ENCODE measurements around the gene HELZ. TPM values are rescaled to one million over a fixed set of nuclear protein-coding genes. Genes with fewer than 3 reads are reported as not detected.

Gene HELZ
- polyA plus RNA-seq, 3 donors: 28.2 to 42.9 (median 32.5) TPM

DNA sequence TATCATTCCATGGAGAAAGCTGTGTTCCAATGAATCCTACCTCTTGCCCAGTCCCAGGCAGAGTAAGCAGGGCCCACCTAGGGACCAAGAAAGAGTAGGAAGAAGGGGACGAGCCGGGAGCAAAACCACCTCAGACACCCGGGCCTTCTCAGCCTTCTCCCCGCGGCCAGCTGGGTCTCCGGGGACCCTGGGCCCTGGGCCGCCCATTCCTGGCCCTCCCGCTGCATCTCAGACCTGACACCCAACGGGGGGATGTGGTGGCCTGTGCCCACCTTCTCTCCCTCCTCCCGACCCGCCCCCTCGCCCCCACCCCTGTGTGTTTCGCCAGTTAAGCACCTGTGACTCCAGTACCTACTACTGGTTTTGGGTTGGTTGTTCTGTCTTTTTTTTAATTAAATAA is 212.0 kb downstream of the HELZ start:
- no peak for DNase-seq

DNA sequence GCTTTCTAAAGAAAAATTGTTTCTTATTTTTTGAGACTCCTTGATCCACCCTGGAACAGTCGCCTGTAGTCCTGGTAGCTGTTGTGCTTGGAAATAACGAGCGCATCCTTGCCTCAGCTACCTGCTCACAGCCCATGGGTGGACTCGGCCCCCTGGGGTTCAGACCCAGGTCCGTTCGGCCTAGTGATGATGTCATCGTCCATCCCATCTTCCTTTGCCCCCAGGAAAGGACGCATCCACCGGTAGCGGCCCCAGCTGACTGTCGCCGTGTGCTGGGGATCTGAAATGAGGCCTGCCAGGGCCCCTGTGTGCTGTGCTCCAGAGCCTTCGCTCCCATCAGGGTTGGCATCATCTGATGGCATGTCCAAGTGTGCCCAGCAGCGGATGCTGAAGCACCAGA is 212.6 kb downstream of the HELZ start:
- DNase-seq: no peak

- DNase-seq: no peak
These were observed 214.4 kb downstream of the HELZ start for GRCh38 chr17:67030641-67031040.

DNA sequence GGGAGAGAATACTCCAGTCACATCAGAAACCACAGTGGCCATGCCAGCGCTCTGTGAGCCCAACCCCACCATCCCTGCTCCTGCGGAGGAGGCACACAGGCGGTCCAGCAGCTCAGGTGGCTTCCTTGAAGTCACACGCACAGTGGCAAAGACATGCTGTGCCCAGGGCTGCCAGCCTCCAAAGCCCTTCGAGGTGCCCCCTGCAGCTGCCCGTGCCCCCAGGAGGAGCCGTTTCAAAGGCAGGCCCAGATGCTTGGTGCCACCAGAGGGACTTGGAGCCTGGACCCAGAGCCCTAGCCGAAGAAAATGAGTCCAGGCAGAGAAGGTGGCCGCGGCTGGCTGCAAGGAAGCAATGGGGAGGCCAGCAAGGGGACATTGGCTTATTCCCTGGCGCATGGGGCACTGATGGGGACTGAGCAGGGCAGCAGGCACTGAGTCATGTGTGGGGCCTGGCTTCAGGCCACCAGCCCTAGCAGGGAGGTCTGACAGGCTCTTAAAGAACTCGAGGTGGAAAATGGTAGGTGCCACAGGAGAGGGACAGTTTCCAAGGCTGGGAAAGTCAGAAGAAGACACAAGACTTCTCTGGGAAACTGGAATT is 217.9 kb downstream of the HELZ start:
- DNase-seq: no peak

GRCh38 chr17:67026341-67026740 is 218.7 kb downstream of the HELZ start:
- DNase-seq: no peak

- DNase-seq: no peak
These were observed 219.7 kb downstream of the HELZ start for GRCh38 chr17:67025216-67025792.

DNA sequence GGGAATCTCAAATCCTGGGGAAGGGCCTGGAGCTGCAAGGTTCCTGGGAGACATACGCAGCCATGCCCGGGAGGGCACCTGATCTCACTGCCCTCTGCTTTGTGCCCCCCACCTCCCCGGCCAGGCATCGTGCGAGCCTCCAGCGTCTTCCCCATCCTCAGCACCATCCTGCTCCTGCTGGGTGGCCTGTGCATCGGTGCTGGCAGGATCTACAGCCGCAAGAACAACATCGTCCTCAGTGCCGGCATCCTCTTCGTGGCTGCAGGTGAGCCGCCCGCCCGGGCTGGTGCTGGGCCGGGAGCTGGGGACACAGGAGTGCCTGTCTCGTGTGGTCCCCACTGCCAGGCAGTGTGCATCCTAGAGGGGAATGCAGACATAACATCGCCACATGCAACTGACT is 220.3 kb downstream of the HELZ start:
- DNase-seq: no peak

- DNase-seq: no peak
These were observed 222.6 kb downstream of the HELZ start for GRCh38 chr17:67022451-67022810.

DNA sequence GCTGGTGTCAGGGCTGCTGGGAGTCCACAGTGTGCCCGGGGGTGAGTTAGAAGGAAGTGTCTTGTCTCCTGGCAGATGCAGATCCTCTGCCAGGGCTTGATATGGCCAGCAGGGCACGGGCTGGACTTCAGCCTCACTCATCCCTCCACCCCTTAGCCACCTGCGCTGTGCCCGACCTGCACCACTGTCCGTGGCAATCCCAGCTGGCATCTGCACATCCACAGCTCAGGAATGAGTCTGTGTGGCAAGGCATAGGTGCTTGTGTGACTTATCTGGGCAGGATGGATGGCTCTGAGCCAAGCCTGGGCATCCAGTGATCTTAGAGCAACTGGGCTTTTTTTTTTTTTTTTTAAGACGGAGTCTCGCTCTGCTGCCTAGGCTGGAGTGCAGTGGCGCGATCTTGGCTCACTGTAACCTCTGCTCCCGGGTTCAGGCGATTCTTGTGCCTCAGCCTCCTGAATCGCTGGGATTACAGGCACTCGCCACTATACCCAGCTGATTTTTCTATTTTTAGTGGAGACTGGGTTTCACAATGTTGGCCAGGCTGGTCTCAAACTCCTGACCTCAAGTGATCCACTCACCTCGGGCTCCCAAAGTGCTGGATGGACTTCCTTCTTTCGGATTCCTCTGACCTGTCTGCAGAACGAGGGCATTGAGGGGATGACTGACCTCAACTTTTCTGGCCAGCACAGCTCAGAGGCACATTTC is 223.1 kb downstream of the HELZ start:
- no peak for DNase-seq

- no peak for DNase-seq
These were observed 223.8 kb downstream of the HELZ start for GRCh38 chr17:67021196-67021595.

Other genes with a start within 250 kb of the HELZ start
- under 1 TPM in 1 of 3 donors, not detected in 2; 0.09 TPM for gene CACNG1, start 200.6 kb downstream of the HELZ start, polyA plus RNA-seq (ENCODE audit: insufficient read length in 3 of 3)
- 10 to 100 TPM; 39.3 to 43.9 (median 39.9) TPM for gene PSMD12, start 121.4 kb upstream of the HELZ start, polyA plus RNA-seq (ENCODE audit: insufficient read length in 3 of 3)
- gene PITPNC1, start 132.1 kb upstream of the HELZ start, polyA plus RNA-seq (ENCODE audit: insufficient read length in 3 of 3): 10 to 100 TPM; 17.7 to 21.5 (median 19.6) TPM

All from renal pelvis (tissue), 4 donors.